Esophagus muscularis mucosa (tissue), 3 donors: ENCODE results near the gene CYS1.
"Not testable (repeated sequence)": the region's sequence is repeated elsewhere in the genome, so short reads cannot be mapped to it uniquely, and the experiment has no call there.

Experiments
- POLR2AphosphoS5 ChIP-seq, 2 donors: sonication (generic); formaldehyde crosslinking; IDR thresholded peaks; one replicate each; pipeline ENCODE4 v1.6.1; 2017; ENCODE audit warnings: antibody characterized with exemption in 2 of 2
- TF ChIP-seq, protein P1 (sequence below), 3 experiments: fragments of 200-600 bp in 2 of 3; fragments of 450-650 bp in 1 of 3; sonication (generic) in 2 of 3; IDR thresholded peaks; one replicate each; pipeline ENCODE4 v1.5.1; 2017 to 2019; ENCODE audit warnings: antibody characterized with exemption in 3 of 3, mild to moderate bottlenecking in 2 of 3, moderate library complexity in 1 of 3

DNA sequence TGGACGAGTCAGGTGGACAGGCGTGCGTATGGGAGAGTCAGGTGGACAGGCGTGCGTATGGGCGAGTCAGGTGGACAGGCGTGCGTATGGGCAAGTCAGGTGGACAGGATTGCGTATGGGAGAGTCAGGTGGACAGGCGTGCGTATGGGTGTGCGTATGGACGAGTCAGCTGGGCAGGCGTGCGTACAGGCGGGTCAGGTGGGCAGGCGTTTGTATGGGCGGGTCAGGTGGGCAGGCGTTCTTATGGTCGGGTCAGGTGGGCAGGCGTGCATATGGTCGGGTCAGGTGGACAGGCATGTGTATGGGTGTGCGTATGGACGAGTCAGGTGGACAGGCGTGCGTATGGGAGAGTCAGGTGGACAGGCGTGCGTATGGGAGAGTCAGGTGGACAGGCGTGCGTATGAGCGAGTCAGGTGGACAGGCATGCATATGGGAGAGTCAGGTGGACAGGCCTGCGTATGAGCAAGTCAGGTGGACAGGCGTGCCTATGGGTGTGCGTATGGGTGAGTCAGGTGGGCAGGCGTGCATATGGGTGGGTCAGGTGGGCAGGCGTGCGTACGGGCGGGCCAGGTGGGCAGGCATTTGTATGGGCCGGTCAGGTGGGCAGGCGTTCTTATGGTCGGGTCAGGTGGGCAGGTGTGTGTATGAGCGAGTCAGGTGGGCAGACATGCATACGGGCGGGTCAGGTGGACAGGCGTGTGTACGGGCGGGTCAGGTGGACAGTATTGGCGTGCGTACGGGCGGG is 69.2 kb downstream of the CYS1 start:
- not testable (repeated sequence) for TF ChIP-seq POLR2AphosphoS5 (IDR thresholded peaks at IDR 0.05)
- TF ChIP-seq, protein P1, sequence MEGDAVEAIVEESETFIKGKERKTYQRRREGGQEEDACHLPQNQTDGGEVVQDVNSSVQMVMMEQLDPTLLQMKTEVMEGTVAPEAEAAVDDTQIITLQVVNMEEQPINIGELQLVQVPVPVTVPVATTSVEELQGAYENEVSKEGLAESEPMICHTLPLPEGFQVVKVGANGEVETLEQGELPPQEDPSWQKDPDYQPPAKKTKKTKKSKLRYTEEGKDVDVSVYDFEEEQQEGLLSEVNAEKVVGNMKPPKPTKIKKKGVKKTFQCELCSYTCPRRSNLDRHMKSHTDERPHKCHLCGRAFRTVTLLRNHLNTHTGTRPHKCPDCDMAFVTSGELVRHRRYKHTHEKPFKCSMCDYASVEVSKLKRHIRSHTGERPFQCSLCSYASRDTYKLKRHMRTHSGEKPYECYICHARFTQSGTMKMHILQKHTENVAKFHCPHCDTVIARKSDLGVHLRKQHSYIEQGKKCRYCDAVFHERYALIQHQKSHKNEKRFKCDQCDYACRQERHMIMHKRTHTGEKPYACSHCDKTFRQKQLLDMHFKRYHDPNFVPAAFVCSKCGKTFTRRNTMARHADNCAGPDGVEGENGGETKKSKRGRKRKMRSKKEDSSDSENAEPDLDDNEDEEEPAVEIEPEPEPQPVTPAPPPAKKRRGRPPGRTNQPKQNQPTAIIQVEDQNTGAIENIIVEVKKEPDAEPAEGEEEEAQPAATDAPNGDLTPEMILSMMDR (IDR thresholded peaks at IDR 0.05), result not testable (repeated sequence)
